H1 (cell line): Measurements from ENCODE around the gene MEIS2. TPM values are rescaled to one million over a fixed set of nuclear protein-coding genes. Genes with fewer than 3 reads are reported as not detected.

Source experiments
- CTCF ChIA-PET: fragments of 300-600 bp; sonication (Branson Sonifier 250); formaldehyde crosslinking; loops from one replicate; lab custom pipeline; 2021; ENCODE audit not compliant: partially characterized antibody; lab: Charles Lee
- POLR2A ChIA-PET: fragments of 300-600 bp; sonication (Branson Sonifier 250); formaldehyde crosslinking; loops from one replicate; lab custom pipeline; 2021; ENCODE audit warnings: inconsistent platforms; ENCODE audit not compliant: partially characterized antibody; lab: Charles Lee
- DNase-seq, 2 experiments: peaks; one replicate each; pipeline versions ENCODE4 v3.0.0 to v3.0.0-alpha.2; 2010 to 2022; ENCODE audit warnings: low spot score in 2 of 2, low read depth in 1 of 2, mixed read lengths in 1 of 2
- FAIRE-seq: peaks from 2 replicates; lab custom pipeline; 2011; peaks lifted over from hg19 to GRCh38; lab: Jason Lieb, UNC
- H2AFZ ChIP-seq: 2 replicates; pipeline ENCODE4 v1.8.1; 2012; ENCODE audit warnings: low read length, inconsistent platforms
- H2AK5ac ChIP-seq: 2 replicates; pipeline ENCODE4 v1.6.1; 2013; ENCODE audit warnings: low read depth, low read length
- H2BK120ac ChIP-seq: replicated peaks from 2 replicates; pipeline ENCODE3; 2013; ENCODE audit warnings: low read depth, low read length, inconsistent platforms
- H2BK12ac ChIP-seq: 2 replicates; pipeline ENCODE4 v1.6.1; 2013; ENCODE audit warnings: low read depth, low read length
- H2BK15ac ChIP-seq: 2 replicates; pipeline ENCODE4 v1.6.1; 2013; ENCODE audit warnings: low read length
- H2BK20ac ChIP-seq: 2 replicates; pipeline ENCODE4 v1.6.1; 2013; ENCODE audit warnings: low read length
- H2BK5ac ChIP-seq: 2 replicates; pipeline ENCODE4 v1.6.1; 2013; ENCODE audit warnings: low read depth, low read length
- H3K14ac ChIP-seq: 2 replicates; pipeline ENCODE4 v1.6.1; 2013; ENCODE audit warnings: inconsistent platforms; ENCODE audit not compliant: insufficient read length
- H3K18ac ChIP-seq: 2 replicates; pipeline ENCODE4 v1.6.1; 2013; ENCODE audit warnings: low read length; ENCODE audit errors: extremely low read depth
- H3K23ac ChIP-seq: 2 replicates; pipeline ENCODE4 v1.6.1; 2013; ENCODE audit warnings: inconsistent platforms; ENCODE audit not compliant: insufficient read length
- H3K23me2 ChIP-seq: 2 replicates; pipeline ENCODE4 v1.6.1; 2013; ENCODE audit warnings: low read depth, low read length
- H3K27ac ChIP-seq: 2 replicates; pipeline ENCODE4 v1.6.1; 2011; ENCODE audit warnings: low read depth, low read length, inconsistent platforms
- H3K27me3 ChIP-seq, 4 experiments: replicated peaks in 1 of 4; 1 replicate in 1 of 4; 2 replicates in 3 of 4; pipeline versions ENCODE4 v1.6.1 to v1.8.1; 2011 to 2013; ENCODE audit warnings: low read length in 3 of 4, mild to moderate bottlenecking in 3 of 4, inconsistent platforms in 2 of 4, mixed read lengths in 2 of 4, moderate library complexity in 1 of 4; ENCODE audit not compliant: control insufficient read depth in 3 of 4, insufficient read depth in 3 of 4; ENCODE audit errors: extremely low read depth in 1 of 4
- H3K36me3 ChIP-seq, 4 experiments: 2 replicates each; pipeline versions ENCODE4 v1.6.1 to v1.8.1; 2011 to 2013; ENCODE audit warnings: mild to moderate bottlenecking in 4 of 4, low read length in 3 of 4, moderate library complexity in 2 of 4, control low read depth in 1 of 4, inconsistent platforms in 1 of 4; ENCODE audit not compliant: insufficient read depth in 4 of 4, control insufficient read depth in 2 of 4
- H3K4ac ChIP-seq: replicated peaks from 2 replicates; pipeline ENCODE3; 2013; ENCODE audit warnings: low read length, low read depth, mixed read lengths, inconsistent platforms; ENCODE audit not compliant: insufficient read length
- H3K4me1 ChIP-seq, 4 experiments: replicated peaks in 1 of 4; 1 replicate in 1 of 4; 2 replicates in 3 of 4; pipeline versions ENCODE4 v1.6.1 to v1.8.1; 2011 to 2013; ENCODE audit warnings: low read length in 3 of 4, inconsistent platforms in 2 of 4, mixed read lengths in 1 of 4; ENCODE audit not compliant: insufficient read depth in 4 of 4, control insufficient read depth in 3 of 4
- H3K4me2 ChIP-seq, 2 experiments: 2 replicates each; pipeline versions ENCODE4 v1.6.1 to v1.8.1; 2011 to 2013; ENCODE audit warnings: low read depth in 2 of 2, low read length in 2 of 2, control low read depth in 1 of 2, inconsistent platforms in 1 of 2, mild to moderate bottlenecking in 1 of 2; ENCODE audit not compliant: insufficient read depth in 1 of 2
- H3K4me3 ChIP-seq, 4 experiments: fragments of 200-600, 300-600 bp in 1 of 4; sonication (generic), shearing (Covaris generic), sonication (Bioruptor Twin) in 1 of 4; 2 replicates each; pipeline versions ENCODE4 v1.5.1 to v1.8.1; 2011 to 2016; ENCODE audit warnings: low read length in 4 of 4, low read depth in 3 of 4, control low read depth in 2 of 4, inconsistent platforms in 2 of 4, mild to moderate bottlenecking in 2 of 4, mixed read lengths in 1 of 4, moderate library complexity in 1 of 4; ENCODE audit not compliant: insufficient read depth in 2 of 4; ENCODE audit errors: extremely low read depth in 1 of 4
- H3K56ac ChIP-seq: replicated peaks from 2 replicates; pipeline ENCODE3; 2013; ENCODE audit warnings: low read depth, mild to moderate bottlenecking, mixed read lengths, low read length, inconsistent platforms; ENCODE audit not compliant: insufficient read length
- H3K79me1 ChIP-seq: 2 replicates; pipeline ENCODE4 v1.6.1; 2013; ENCODE audit warnings: low read depth, low read length, control low read depth
- H3K79me2 ChIP-seq, 2 experiments: 2 replicates each; pipeline versions ENCODE4 v1.6.1 to v1.8.1; 2012 to 2013; ENCODE audit warnings: low read length in 2 of 2, mild to moderate bottlenecking in 2 of 2, inconsistent platforms in 1 of 2; ENCODE audit not compliant: insufficient read depth in 2 of 2, control insufficient read depth in 1 of 2
- H3K9ac ChIP-seq, 4 experiments: replicated peaks in 1 of 4; 1 replicate in 1 of 4; 2 replicates in 3 of 4; pipeline versions ENCODE4 v1.6.1 to v1.8.1; 2011 to 2013; ENCODE audit warnings: low read depth in 3 of 4, low read length in 3 of 4, control low read depth in 2 of 4, mild to moderate bottlenecking in 2 of 4, moderate library complexity in 2 of 4, inconsistent platforms in 1 of 4; ENCODE audit errors: extremely low read depth in 1 of 4
- H3K9me3 ChIP-seq, 2 experiments: 2 replicates each; pipeline versions ENCODE4 v1.6.1 to v1.8.1; 2012 to 2013; ENCODE audit warnings: mild to moderate bottlenecking in 2 of 2, moderate library complexity in 2 of 2, control low read depth in 1 of 2, inconsistent platforms in 1 of 2, low read depth in 1 of 2, low read length in 1 of 2, mixed read lengths in 1 of 2; ENCODE audit not compliant: insufficient read depth in 2 of 2
- H4K20me1 ChIP-seq, 2 experiments: replicated peaks in 1 of 2; 2 replicates each; pipeline versions ENCODE3 to v1.8.1; 2011 to 2013; ENCODE audit warnings: inconsistent platforms in 2 of 2, low read length in 2 of 2, mild to moderate bottlenecking in 1 of 2; ENCODE audit not compliant: insufficient read depth in 2 of 2, control insufficient read depth in 1 of 2
- H4K5ac ChIP-seq: 2 replicates; pipeline ENCODE4 v1.6.1; 2013; ENCODE audit warnings: low read length, low read depth, mixed read lengths, inconsistent platforms; ENCODE audit not compliant: insufficient read length
- H4K8ac ChIP-seq: 2 replicates; pipeline ENCODE4 v1.8.0; 2013; ENCODE audit warnings: mild to moderate bottlenecking, moderate library complexity, low read length, inconsistent platforms; ENCODE audit not compliant: insufficient read depth; ENCODE audit errors: extremely low read depth
- H4K91ac ChIP-seq: replicated peaks from 2 replicates; pipeline ENCODE3; 2013; ENCODE audit warnings: low read length, mixed read lengths, inconsistent platforms; ENCODE audit not compliant: insufficient read length
- CREB1 ChIP-seq: IDR thresholded peaks from 2 replicates; pipeline ENCODE4 v1.6.1; 2012; ENCODE audit warnings: inconsistent platforms
- HDAC6 ChIP-seq: IDR thresholded peaks from one replicate; pipeline ENCODE4 v1.7.1; 2012; ENCODE audit warnings: low read depth, mild to moderate bottlenecking, inconsistent platforms, low read length, moderate library complexity
- PHF8 ChIP-seq: fragments of 200-600 bp; sonication (generic); conservative IDR thresholded peaks from 2 replicates; pipeline ENCODE4 v1.7.1; 2012; ENCODE audit warnings: low read depth, mild to moderate bottlenecking, inconsistent platforms, low read length, moderate library complexity
- POLR2A ChIP-seq, 2 experiments: IDR thresholded peaks; 1 replicate in 1 of 2; 2 replicates in 1 of 2; pipeline ENCODE4 v1.6.1; 2011; ENCODE audit warnings: low read depth in 2 of 2, low read length in 2 of 2, mild to moderate bottlenecking in 2 of 2; ENCODE audit errors: control extremely low read depth in 1 of 2
- RBBP5 ChIP-seq: IDR thresholded peaks from 2 replicates; pipeline ENCODE4 v1.7.1; 2012; ENCODE audit warnings: low read depth, mild to moderate bottlenecking, inconsistent platforms, low read length, moderate library complexity, borderline replicate concordance
- RFX5 ChIP-seq: IDR thresholded peaks from 2 replicates; pipeline ENCODE4 v1.6.1; 2011; ENCODE audit warnings: low read depth, low read length, improper control_type of control experiment, borderline replicate concordance
- SRF ChIP-seq: IDR thresholded peaks from 2 replicates; pipeline ENCODE4 v1.6.1; 2011; ENCODE audit warnings: mild to moderate bottlenecking, low read depth, low read length, moderate library complexity
- SUZ12 ChIP-seq: fragments of 200-600 bp; sonication (generic); IDR thresholded peaks from 2 replicates; pipeline ENCODE4 v1.6.1; 2012; ENCODE audit warnings: mild to moderate bottlenecking, inconsistent platforms, low read length, moderate library complexity, mixed read lengths
- TAF7 ChIP-seq: optimal IDR thresholded peaks from 2 replicates; pipeline ENCODE3; 2011; ENCODE audit warnings: low read depth, mild to moderate bottlenecking, inconsistent platforms, low read length, moderate library complexity, borderline replicate concordance
- WGBS, 2 experiments: shearing (Covaris generic) in 1 of 2; methylation state at CpG; one replicate each; pipeline versions ENCODE4 v1.1.6 to v1.1.7; 2013 to 2015; ENCODE audit warnings: low lambda C conversion rate in 2 of 2, mixed read lengths in 2 of 2, inconsistent platforms in 1 of 2, low coverage in 1 of 2, missing lambda C conversion rate in 1 of 2; ENCODE audit not compliant: insufficient replicate concordance in 2 of 2, insufficient coverage in 1 of 2, insufficient read length in 1 of 2; ENCODE audit errors: extremely low coverage in 1 of 2, missing lambda C conversion rate in 1 of 2; 5-methylcytosine and 5-hydroxymethylcytosine counted together
- polyA plus RNA-seq, 7 experiments: library from polyadenylated mRNA; depleted of rRNA in 3 of 7; stranded (reverse) in 5 of 7; unstranded in 2 of 7; fragments of >200 nt in 5 of 7; fragments of 200-250 nt in 2 of 7; gene quantifications; 1 replicate in 5 of 7; 2 replicates in 1 of 7; 4 replicates in 1 of 7; pipeline versions ENCODE4 v1.2.1 to v1.2.3, GENCODE V29; 2011 to 2013; ENCODE audit warnings: missing spikeins in 2 of 7, mixed read lengths in 2 of 7
- total RNA-seq: library from RNA; stranded (reverse); fragmentation: NEBNext Ultra II Directional; extraction: Animal tissue kit (Norgen Biotek cat#: 25700); gene quantifications from 2 replicates; pipeline ENCODE4 v1.2.1, GENCODE V29; 2021
- TF ChIP-seq, protein P1 (sequence below), 3 experiments: IDR thresholded peaks; 1 replicate in 2 of 3; 2 replicates in 1 of 3; pipeline versions ENCODE4 v1.5.1 to v1.6.1; 2011; ENCODE audit warnings: low read length in 3 of 3, mild to moderate bottlenecking in 3 of 3, inconsistent platforms in 2 of 3, low read depth in 1 of 3, moderate library complexity in 1 of 3; ENCODE audit not compliant: insufficient read depth in 1 of 3; ENCODE audit errors: control extremely low read depth in 1 of 3
- TF ChIP-seq, protein P2 (sequence below): IDR thresholded peaks from 2 replicates; pipeline ENCODE4 v1.6.1; 2012; ENCODE audit warnings: inconsistent platforms

The MEIS2 gene
- total and polyA plus RNA-seq, 2 of the 8 experiments (the other 6 are each of a cell fraction or from before 2014, with no cell fraction given) = 0.22 to 1.2 TPM

DNA sequence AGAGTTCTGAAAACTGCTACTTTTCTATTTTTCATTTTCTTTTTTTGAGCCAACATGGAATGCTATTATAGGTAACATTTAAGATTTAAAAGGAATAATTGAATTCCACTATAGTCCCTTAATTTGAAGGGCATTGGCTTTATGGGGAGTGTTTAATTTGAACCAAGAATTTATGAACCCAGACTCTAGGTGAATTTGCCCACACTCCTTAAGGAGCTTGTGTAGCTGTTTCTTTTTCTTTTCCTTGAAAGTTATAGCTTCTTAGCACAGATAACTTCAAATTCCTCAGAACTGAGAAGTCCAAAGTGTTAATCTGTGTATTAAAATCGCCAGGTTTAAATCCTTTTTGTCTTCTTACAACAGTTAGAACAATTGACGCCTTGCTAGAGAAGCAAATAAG is 4.7 kb upstream of the MEIS2 start:
- CTCF ChIA-PET = interaction anchor here (0.8 to 9.9 kb wide), 8 partner anchors 12 to 775 kb away, joined by 3 to 130 read pairs (median 3); no protein-coding TSS in a partner anchor
- Histone ChIP-seq H2BK12ac (no peak overlapping the region), H2BK120ac (no peak overlapping the region), H2BK20ac (no peak overlapping the region), H3K27me3 (peaks cover 35 to 70% (median 52%) of the 10 kb centered on the region in 4 experiments), H3K18ac (no peak overlapping the region), H3K56ac (no peak overlapping the region), H3K23me2 (peaks cover 22% of the 10 kb centered on the region), H3K4me2 (no peak overlapping the region; a peak in 1 of 4 replicates), H3K79me2 (no peaks in the 10 kb centered on the region), H3K79me1 (no peaks in the 10 kb centered on the region), H4K5ac (no peak overlapping the region), H3K9ac (no peak overlapping the region), H2BK15ac (no peak overlapping the region), H3K36me3 (no peaks in the 10 kb centered on the region), H2BK5ac (no peak overlapping the region), H2AK5ac (no peak overlapping the region), H3K27ac (no peak overlapping the region), H2AFZ (no peak overlapping the region), H3K23ac (no peak overlapping the region), H4K8ac (no peak overlapping the region), H3K4ac (no peak overlapping the region), H3K14ac (no peak overlapping the region), H4K20me1 (peaks cover 0 to 3% of the 10 kb centered on the region in 2 experiments), H3K4me1 (peaks cover 3 to 13% (median 8%) of the 10 kb centered on the region in 4 experiments; a peak in 5 of 7 replicates), H3K9me3 (no peaks in the 10 kb centered on the region), H3K4me3 (peak overlapping the region in 1 of 4 experiments; percentile 41; a peak in 1 of 8 replicates), H4K91ac (no peak overlapping the region)
- DNase-seq (no peak), FAIRE-seq (no peak)
- POLR2A ChIA-PET = interaction anchor here (1.1 to 1.3 kb wide), 2 partner anchors 9 to 219 kb away, joined by 4 to 5 read pairs; no protein-coding TSS in a partner anchor
- WGBS, 2 experiments = 13% methylated on average over 2 of the region's 2 CpGs; no CpG with 5 or more reads in 1 of the 2 experiments
- no peak for TF ChIP-seq POLR2A (IDR thresholded peaks at IDR 0.05; ENCODE audit: control extremely low read depth in 1 of 2, low read depth in 2 of 2, low read length in 2 of 2)
- no peak for TF ChIP-seq SRF
- TF ChIP-seq RBBP5 = no peak
- no peak for TF ChIP-seq RFX5
- TF ChIP-seq, protein P1, sequence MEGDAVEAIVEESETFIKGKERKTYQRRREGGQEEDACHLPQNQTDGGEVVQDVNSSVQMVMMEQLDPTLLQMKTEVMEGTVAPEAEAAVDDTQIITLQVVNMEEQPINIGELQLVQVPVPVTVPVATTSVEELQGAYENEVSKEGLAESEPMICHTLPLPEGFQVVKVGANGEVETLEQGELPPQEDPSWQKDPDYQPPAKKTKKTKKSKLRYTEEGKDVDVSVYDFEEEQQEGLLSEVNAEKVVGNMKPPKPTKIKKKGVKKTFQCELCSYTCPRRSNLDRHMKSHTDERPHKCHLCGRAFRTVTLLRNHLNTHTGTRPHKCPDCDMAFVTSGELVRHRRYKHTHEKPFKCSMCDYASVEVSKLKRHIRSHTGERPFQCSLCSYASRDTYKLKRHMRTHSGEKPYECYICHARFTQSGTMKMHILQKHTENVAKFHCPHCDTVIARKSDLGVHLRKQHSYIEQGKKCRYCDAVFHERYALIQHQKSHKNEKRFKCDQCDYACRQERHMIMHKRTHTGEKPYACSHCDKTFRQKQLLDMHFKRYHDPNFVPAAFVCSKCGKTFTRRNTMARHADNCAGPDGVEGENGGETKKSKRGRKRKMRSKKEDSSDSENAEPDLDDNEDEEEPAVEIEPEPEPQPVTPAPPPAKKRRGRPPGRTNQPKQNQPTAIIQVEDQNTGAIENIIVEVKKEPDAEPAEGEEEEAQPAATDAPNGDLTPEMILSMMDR (IDR thresholded peaks at IDR 0.05; ENCODE audit: control extremely low read depth in 1 of 3, insufficient read depth in 1 of 3, low read depth in 1 of 3, low read length in 3 of 3) = no peak
- no peak for TF ChIP-seq PHF8
- TF ChIP-seq TAF7 = no peak
- no peak for TF ChIP-seq CREB1
- no peak for TF ChIP-seq HDAC6
- TF ChIP-seq, protein P2, sequence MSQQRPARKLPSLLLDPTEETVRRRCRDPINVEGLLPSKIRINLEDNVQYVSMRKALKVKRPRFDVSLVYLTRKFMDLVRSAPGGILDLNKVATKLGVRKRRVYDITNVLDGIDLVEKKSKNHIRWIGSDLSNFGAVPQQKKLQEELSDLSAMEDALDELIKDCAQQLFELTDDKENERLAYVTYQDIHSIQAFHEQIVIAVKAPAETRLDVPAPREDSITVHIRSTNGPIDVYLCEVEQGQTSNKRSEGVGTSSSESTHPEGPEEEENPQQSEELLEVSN = no peak
- TF ChIP-seq SUZ12 = no peak
